A549 (cell line): Measurements from ENCODE around the gene COPZ1. TPM values are rescaled to one million over a fixed set of nuclear protein-coding genes. Genes with fewer than 3 reads are reported as not detected.

ENCODE experiments used
- ATAC-seq, 2 experiments: fragments of 200-7000 bp in 1 of 2; fragments of >200 bp in 1 of 2; cut with Nextera tagmentation in 1 of 2; cut with Tn5 transposase in 1 of 2; 3 replicates each; pipeline versions ENCODE4 v1.8.0 to v1.9.1; 2018 to 2020; ENCODE audit warnings: mild to moderate bottlenecking in 1 of 2, moderate library complexity in 1 of 2
- CTCF ChIA-PET: fragments of 300-600 bp; sonication (Branson Sonifier 250); formaldehyde crosslinking; extraction: SDS; loops from one replicate; lab custom pipeline; 2021; ENCODE audit warnings: antibody characterized with exemption, inconsistent platforms; lab: Yijun Ruan, JAX
- POLR2A ChIA-PET: fragments of 350-600 bp; formaldehyde crosslinking; extraction: SDS; loops from one replicate; lab custom pipeline; 2021; ENCODE audit warnings: antibody characterized with exemption, inconsistent platforms; lab: Yijun Ruan, JAX
- DNase-seq, 2 experiments: peaks; one replicate each; pipeline versions ENCODE4 v3.0.0 to v3.0.0-alpha.2; 2011 to 2016; ENCODE audit warnings: low read depth in 1 of 2, low spot score in 1 of 2
- FAIRE-seq: peaks from 2 replicates; lab custom pipeline; 2011; peaks lifted over from hg19 to GRCh38; lab: Jason Lieb, UNC
- H3K27ac ChIP-seq, 2 experiments: fragments of >200 bp; sonication (Bioruptor Twin); formaldehyde crosslinking; 3 replicates each; pipeline ENCODE4 v1.5.1; 2016 to 2017
- H3K4me1 ChIP-seq: fragments of >200 bp; sonication (Bioruptor Twin); formaldehyde crosslinking; 3 replicates; pipeline ENCODE4 v1.6.1; 2016
- H3K4me2 ChIP-seq: fragments of >200 bp; sonication (Bioruptor Twin); formaldehyde crosslinking; 3 replicates; pipeline ENCODE4 v1.6.1; 2016
- H3K4me3 ChIP-seq: fragments of >200 bp; sonication (Bioruptor Twin); formaldehyde crosslinking; 3 replicates; pipeline ENCODE4 v1.5.1; 2016
- H3K9me3 ChIP-seq: fragments of >200 bp; sonication (Bioruptor Twin); formaldehyde crosslinking; 3 replicates; pipeline ENCODE4 v1.6.1; 2016
- BCL3 ChIP-seq: fragments of >200 bp; sonication (Bioruptor Twin); formaldehyde crosslinking; IDR thresholded peaks from 3 replicates; pipeline ENCODE4 v1.6.1; 2016
- CBX2 ChIP-seq: fragments of 200-600 bp; sonication (generic); IDR thresholded peaks from 2 replicates; pipeline ENCODE4 v1.6.1; 2016; ENCODE audit warnings: low read depth, mild to moderate bottlenecking, borderline replicate concordance
- CHD2 ChIP-seq: fragments of 150-350 bp; IDR thresholded peaks from 2 replicates; pipeline ENCODE4 v1.6.1; 2014; ENCODE audit warnings: low read length; ENCODE audit not compliant: partially characterized antibody
- CHD4 ChIP-seq: fragments of 200-600 bp; sonication (generic); IDR thresholded peaks from 2 replicates; pipeline ENCODE4 v1.6.1; 2016; ENCODE audit warnings: antibody characterized with exemption, mild to moderate bottlenecking, borderline replicate concordance
- CTCF ChIP-seq: fragments of >200 bp; sonication (Bioruptor Twin); formaldehyde crosslinking; IDR thresholded peaks from 3 replicates; pipeline ENCODE4 v1.5.1; 2016
- EHMT2 ChIP-seq: fragments of 200-600 bp; sonication (generic); IDR thresholded peaks from 2 replicates; pipeline ENCODE4 v1.6.1; 2016; ENCODE audit warnings: antibody characterized with exemption, low read depth, mild to moderate bottlenecking, moderate library complexity
- EP300 ChIP-seq, 2 experiments: fragments of >200 bp; sonication (Bioruptor Twin); formaldehyde crosslinking; IDR thresholded peaks; 2 replicates in 1 of 2; 3 replicates in 1 of 2; pipeline ENCODE4 v1.6.1; 2016 to 2017
- FOSB ChIP-seq: fragments of 250-450 bp; sonication (Bioruptor Pico); IDR thresholded peaks from 2 replicates; pipeline ENCODE4 v1.5.0; 2020; ENCODE audit warnings: mild to moderate bottlenecking, moderate library complexity
- FOSL2 ChIP-seq, 2 experiments: fragments of 450-650 bp in 1 of 2; fragments of >200 bp in 1 of 2; sonication (Bioruptor Twin) in 1 of 2; formaldehyde crosslinking; IDR thresholded peaks; 2 replicates each; pipeline versions ENCODE4 v1.5.0 to v1.6.1; 2016 to 2020; ENCODE audit warnings: mild to moderate bottlenecking in 1 of 2, moderate library complexity in 1 of 2
- HDAC2 ChIP-seq: fragments of 200-600 bp; sonication (generic); IDR thresholded peaks from 2 replicates; pipeline ENCODE4 v1.6.1; 2016
- HES2 ChIP-seq: fragments of >200 bp; sonication (Bioruptor Twin); formaldehyde crosslinking; IDR thresholded peaks from 2 replicates; pipeline ENCODE4 v1.6.1; 2016
- HOXA7 ChIP-seq: fragments of 250-450 bp; sonication (Bioruptor Pico); IDR thresholded peaks from 2 replicates; pipeline ENCODE4 v1.5.0; 2020; ENCODE audit warnings: mild to moderate bottlenecking, moderate library complexity
- HOXB5 ChIP-seq: fragments of 250-450 bp; sonication (Bioruptor Pico); IDR thresholded peaks from 2 replicates; pipeline ENCODE4 v1.5.0; 2020; ENCODE audit warnings: mild to moderate bottlenecking, moderate library complexity
- KDM1A ChIP-seq: fragments of 200-600 bp; sonication (generic); IDR thresholded peaks from 2 replicates; pipeline ENCODE4 v1.6.1; 2016; ENCODE audit warnings: low read depth, mild to moderate bottlenecking
- MAFK ChIP-seq: fragments of 450-650 bp; IDR thresholded peaks from 2 replicates; pipeline ENCODE4 v1.6.1; 2014; ENCODE audit not compliant: partially characterized antibody
- NFE2L2 ChIP-seq: fragments of 150-350 bp; conservative IDR thresholded peaks from 2 replicates; pipeline ENCODE4 v1.6.1; 2014; ENCODE audit warnings: low read length
- RARB ChIP-seq: fragments of 250-450 bp; sonication (Bioruptor Pico); IDR thresholded peaks from 2 replicates; pipeline ENCODE4 v1.8.0; 2021; ENCODE audit warnings: mild to moderate bottlenecking, moderate library complexity
- RFX5 ChIP-seq: fragments of 450-650 bp; IDR thresholded peaks from 2 replicates; pipeline ENCODE4 v1.7.1; 2014; ENCODE audit warnings: antibody characterized with exemption, mild to moderate bottlenecking, moderate library complexity
- RNF2 ChIP-seq: fragments of 200-600 bp; sonication (generic); IDR thresholded peaks from 2 replicates; pipeline ENCODE4 v1.6.1; 2016; ENCODE audit warnings: low read depth, mild to moderate bottlenecking, antibody characterized with exemption, moderate library complexity, borderline replicate concordance
- SMC3 ChIP-seq: fragments of >200 bp; sonication (Bioruptor Twin); formaldehyde crosslinking; IDR thresholded peaks from 3 replicates; pipeline ENCODE4 v1.6.1; 2018; ENCODE audit warnings: inconsistent platforms
- ZFP36 ChIP-seq: fragments of 450-650 bp; IDR thresholded peaks from 2 replicates; pipeline ENCODE4 v1.6.1; 2014; ENCODE audit warnings: borderline replicate concordance; ENCODE audit not compliant: partially characterized antibody
- ZNF302 ChIP-seq: fragments of 250-450 bp; sonication (Bioruptor Pico); IDR thresholded peaks from 2 replicates; pipeline ENCODE4 v1.9.0; 2021; ENCODE audit warnings: inconsistent platforms, mild to moderate bottlenecking, moderate library complexity
- WGBS: methylation state at CpG from one replicate; pipeline ENCODE4 v1.1.6; 2017; ENCODE audit errors: missing lambda C conversion rate; 5-methylcytosine and 5-hydroxymethylcytosine counted together
- polyA plus RNA-seq, 4 experiments: library from polyadenylated mRNA; depleted of rRNA in 3 of 4; stranded (reverse); fragments of >200 nt; fragmentation: RNase III in 1 of 4; extraction: RNeasy Plus Mini Kit Qiagen cat#74134 plus additional on column Dnase treatment in 1 of 4; gene quantifications; 2 replicates in 3 of 4; 3 replicates in 1 of 4; pipeline ENCODE4 v1.2.3, GENCODE V29; 2011 to 2017
- TF ChIP-seq, protein P1 (sequence below): fragments of 250-450 bp; sonication (Bioruptor Pico); IDR thresholded peaks from 2 replicates; pipeline ENCODE4 v1.5.0; 2021; ENCODE audit warnings: mild to moderate bottlenecking, moderate library complexity, borderline replicate concordance

COPZ1 gene
- polyA plus RNA-seq, 2 of the 4 experiments (the other 2 are of a cell fraction), result 300 to 613 TPM

DNA sequence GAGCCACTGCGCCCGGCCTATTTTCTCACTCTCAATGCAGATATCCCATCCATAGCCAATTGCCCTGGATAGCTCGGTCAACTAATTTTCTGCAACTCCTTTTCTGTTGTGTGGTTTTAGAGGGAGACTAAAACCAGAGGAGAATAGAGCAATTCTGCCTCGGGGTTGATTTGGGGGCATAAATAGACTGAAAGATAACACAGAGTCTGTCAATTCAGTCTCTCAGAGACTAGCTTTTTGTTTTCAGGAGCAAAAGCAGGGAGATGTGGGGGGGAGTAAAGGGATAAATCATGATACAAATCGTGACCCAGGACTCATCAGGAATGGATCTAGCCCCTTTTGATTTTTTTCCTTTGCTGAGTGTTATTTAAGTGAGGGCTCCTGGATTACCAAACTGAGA, 6.5 kb downstream of the COPZ1 start:
- CTCF ChIA-PET, result interaction anchor here (1.7 to 8.3 kb wide), 4 partner anchors 28 to 48 kb away, joined by 3 to 125 read pairs (median 15); no protein-coding TSS in a partner anchor
- TF ChIP-seq RARB (CRISPR knock-in tag), result no peak
- TF ChIP-seq HOXA7 (CRISPR knock-in tag), result no peak
- no peak for TF ChIP-seq RNF2
- no peak for TF ChIP-seq KDM1A
- no peak for TF ChIP-seq BCL3
- TF ChIP-seq SMC3, result no peak
- TF ChIP-seq HDAC2, result no peak
- TF ChIP-seq EP300 (IDR thresholded peaks at IDR 0.05), result no peak
- no peak for TF ChIP-seq CTCF
- TF ChIP-seq FOSL2 (IDR thresholded peaks at IDR 0.05), result no peak
- TF ChIP-seq FOSL2 (CRISPR knock-in tag; IDR thresholded peaks at IDR 0.05), result no peak

GRCh38 chr12:54333420-54334034, 8.6 kb downstream of the COPZ1 start:
- Histone ChIP-seq H3K4me2 (no peak overlapping the region), H3K9me3 (no peaks in the 10 kb centered on the region), H3K4me1 (peaks cover 27% of the 10 kb centered on the region), H3K4me3 (no peak overlapping the region), H3K27ac (no peak overlapping the region)
- TF ChIP-seq HOXA7 (CRISPR knock-in tag), result no peak
- no peak for TF ChIP-seq SMC3
- TF ChIP-seq, protein P1, sequence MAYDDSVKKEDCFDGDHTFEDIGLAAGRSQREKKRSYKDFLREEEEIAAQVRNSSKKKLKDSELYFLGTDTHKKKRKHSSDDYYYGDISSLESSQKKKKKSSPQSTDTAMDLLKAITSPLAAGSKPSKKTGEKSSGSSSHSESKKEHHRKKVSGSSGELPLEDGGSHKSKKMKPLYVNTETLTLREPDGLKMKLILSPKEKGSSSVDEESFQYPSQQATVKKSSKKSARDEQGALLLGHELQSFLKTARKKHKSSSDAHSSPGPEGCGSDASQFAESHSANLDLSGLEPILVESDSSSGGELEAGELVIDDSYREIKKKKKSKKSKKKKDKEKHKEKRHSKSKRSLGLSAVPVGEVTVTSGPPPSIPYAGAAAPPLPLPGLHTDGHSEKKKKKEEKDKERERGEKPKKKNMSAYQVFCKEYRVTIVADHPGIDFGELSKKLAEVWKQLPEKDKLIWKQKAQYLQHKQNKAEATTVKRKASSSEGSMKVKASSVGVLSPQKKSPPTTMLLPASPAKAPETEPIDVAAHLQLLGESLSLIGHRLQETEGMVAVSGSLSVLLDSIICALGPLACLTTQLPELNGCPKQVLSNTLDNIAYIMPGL (CRISPR knock-in tag), result no peak
- TF ChIP-seq CHD2, result no peak
- TF ChIP-seq HES2, result no peak
- no peak for TF ChIP-seq CBX2
- TF ChIP-seq EHMT2, result no peak
- no peak for TF ChIP-seq FOSB
- no peak for TF ChIP-seq RNF2
- no peak for TF ChIP-seq ZNF302 (CRISPR knock-in tag)
- no peak for TF ChIP-seq NFE2L2
- no peak for TF ChIP-seq MAFK
- TF ChIP-seq KDM1A, result no peak
- TF ChIP-seq ZFP36, result no peak
- no peak for TF ChIP-seq HOXB5 (CRISPR knock-in tag)
- no peak for TF ChIP-seq RFX5
- no peak for TF ChIP-seq CHD4
- CTCF ChIA-PET, result interaction anchor here (0.7 to 8.3 kb wide), 14 partner anchors 9 to 114 kb away, joined by 3 to 125 read pairs (median 9); partner anchors contain the start of gene COPZ1
- 98% methylated on average over 4 of the region's 4 CpGs for WGBS
- no peak for DNase-seq
- FAIRE-seq, result no peak
- POLR2A ChIA-PET, result interaction anchor here (0.8 to 1.7 kb wide), 2 partner anchors 26 to 74 kb away, joined by 3 to 5 read pairs; no protein-coding TSS in a partner anchor
- no peak for ATAC-seq

More for the DNA sequence above, 6.5 kb downstream of the COPZ1 start:
- POLR2A ChIA-PET, result interaction anchor here (1.2 kb wide), 1 partner anchor 51 kb away, joined by 3 read pairs; the partner anchor contains the start of genes CBX5 and HNRNPA1
- Histone ChIP-seq H3K4me2 (no peak overlapping the region), H3K9me3 (no peaks in the 10 kb centered on the region), H3K27ac (no peak overlapping the region), H3K4me1 (peaks cover 48% of the 10 kb centered on the region), H3K4me3 (no peak overlapping the region)
- FAIRE-seq, result no peak
- WGBS, result 91% methylated on average over 5 of the region's 5 CpGs
- no peak for DNase-seq
- no peak for ATAC-seq
